HEK293 (cell line): ENCODE measurements around the gene EIF4H.

Experiments
- CTCF ChIA-PET: fragments of 350-600 bp; formaldehyde crosslinking; extraction: SDS; loops from one replicate; lab custom pipeline; 2021; ENCODE audit warnings: antibody characterized with exemption; lab: Yijun Ruan, JAX
- POLR2A ChIA-PET: fragments of 300-600 bp; formaldehyde crosslinking; extraction: SDS; loops from one replicate; lab custom pipeline; 2020; ENCODE audit warnings: antibody characterized with exemption, inconsistent platforms; lab: Yijun Ruan, JAX
- H3K27ac ChIP-seq: fragments of 200-500 bp; sonication (Bioruptor generic); 2 replicates; pipeline ENCODE4 v1.5.1; 2014; ENCODE audit warnings: low read depth, low read length, control low read depth, inconsistent platforms; ENCODE audit errors: extremely low read depth
- H3K36me3 ChIP-seq, 2 experiments: fragments of 200-500 bp in 1 of 2; sonication (Bioruptor generic) in 1 of 2; 1 replicate in 1 of 2; 2 replicates in 1 of 2; pipeline ENCODE4 v1.5.1; 2014 to 2017; ENCODE audit warnings: inconsistent platforms in 2 of 2, low read length in 2 of 2; ENCODE audit not compliant: control insufficient read depth in 2 of 2, insufficient read depth in 1 of 2
- H3K4me1 ChIP-seq: fragments of 200-500 bp; sonication (Bioruptor generic); 2 replicates; pipeline ENCODE4 v1.5.1; 2014; ENCODE audit warnings: mild to moderate bottlenecking, low read length, inconsistent platforms; ENCODE audit not compliant: control insufficient read depth, insufficient read depth
- H3K4me3 ChIP-seq: 2 replicates; pipeline ENCODE4 v1.5.1; 2011; ENCODE audit warnings: low read depth, mild to moderate bottlenecking, control low read depth, low read length, moderate library complexity
- H3K9me3 ChIP-seq: fragments of 200-500 bp; sonication (Bioruptor generic); 2 replicates; pipeline ENCODE4 v1.5.1; 2014; ENCODE audit warnings: low read depth, low read length, inconsistent platforms; ENCODE audit not compliant: control insufficient read depth, insufficient read depth
- PRDM4 ChIP-seq: fragments of 450-650 bp; formaldehyde crosslinking; IDR thresholded peaks from 2 replicates; pipeline ENCODE4 v1.5.1; 2017; ENCODE audit warnings: missing biosample characterization, missing genetic modification characterization
- SP3 ChIP-seq: fragments of 450-650 bp; formaldehyde crosslinking; IDR thresholded peaks from 2 replicates; pipeline ENCODE4 v1.5.1; 2016; ENCODE audit warnings: missing biosample characterization, missing genetic modification characterization
- ZBTB10 ChIP-seq: fragments of 450-650 bp; formaldehyde crosslinking; IDR thresholded peaks from 2 replicates; pipeline ENCODE4 v1.5.1; 2016; ENCODE audit warnings: missing biosample characterization, missing genetic modification characterization
- ZIC2 ChIP-seq: fragments of 450-650 bp; formaldehyde crosslinking; IDR thresholded peaks from 2 replicates; pipeline ENCODE4 v1.5.1; 2016; ENCODE audit warnings: missing biosample characterization, missing genetic modification characterization
- ZNF121 ChIP-seq: fragments of 450-650 bp; formaldehyde crosslinking; IDR thresholded peaks from 2 replicates; pipeline ENCODE4 v1.5.1; 2016; ENCODE audit warnings: missing biosample characterization, missing genetic modification characterization
- ZNF202 ChIP-seq: fragments of 450-650 bp; formaldehyde crosslinking; IDR thresholded peaks from 2 replicates; pipeline ENCODE4 v1.5.1; 2016; ENCODE audit warnings: missing biosample characterization, missing genetic modification characterization, borderline replicate concordance
- ZNF350 ChIP-seq: fragments of 450-650 bp; formaldehyde crosslinking; IDR thresholded peaks from 2 replicates; pipeline ENCODE4 v1.5.0; 2017; ENCODE audit warnings: missing biosample characterization, mild to moderate bottlenecking, missing genetic modification characterization
- ZNF426 ChIP-seq: fragments of 450-650 bp; formaldehyde crosslinking; IDR thresholded peaks from 2 replicates; pipeline ENCODE4 v1.5.1; 2017; ENCODE audit warnings: missing biosample characterization, missing genetic modification characterization, mild to moderate bottlenecking, inconsistent platforms, moderate library complexity
- ZNF555 ChIP-seq: fragments of 450-650 bp; formaldehyde crosslinking; conservative IDR thresholded peaks from 2 replicates; pipeline ENCODE4 v1.5.1; 2017; ENCODE audit warnings: missing biosample characterization, mild to moderate bottlenecking, missing genetic modification characterization, inconsistent platforms
- ZNF571 ChIP-seq: fragments of 450-650 bp; formaldehyde crosslinking; IDR thresholded peaks from 2 replicates; pipeline ENCODE4 v1.5.0; 2017; ENCODE audit warnings: missing biosample characterization, missing genetic modification characterization
- ZNF621 ChIP-seq: fragments of 450-650 bp; formaldehyde crosslinking; IDR thresholded peaks from 2 replicates; pipeline ENCODE4 v1.5.1; 2017; ENCODE audit warnings: missing biosample characterization, missing genetic modification characterization
- ZSCAN23 ChIP-seq: fragments of 450-650 bp; formaldehyde crosslinking; IDR thresholded peaks from 2 replicates; pipeline ENCODE4 v1.5.1; 2016; ENCODE audit warnings: missing biosample characterization, missing genetic modification characterization
- TF ChIP-seq, protein P1 (sequence below): fragments of 450-650 bp; formaldehyde crosslinking; IDR thresholded peaks from 2 replicates; pipeline ENCODE4 v1.5.1; 2016; ENCODE audit warnings: missing biosample characterization, missing genetic modification characterization
- TF ChIP-seq, protein P2 (sequence below): fragments of 450-650 bp; formaldehyde crosslinking; IDR thresholded peaks from 2 replicates; pipeline ENCODE4 v1.5.1; 2016; ENCODE audit warnings: missing biosample characterization, missing genetic modification characterization
- TF ChIP-seq, protein P3 (sequence below): fragments of 450-650 bp; formaldehyde crosslinking; IDR thresholded peaks from 2 replicates; pipeline ENCODE4 v1.5.1; 2017; ENCODE audit warnings: missing biosample characterization, missing genetic modification characterization

Gene EIF4H

DNA sequence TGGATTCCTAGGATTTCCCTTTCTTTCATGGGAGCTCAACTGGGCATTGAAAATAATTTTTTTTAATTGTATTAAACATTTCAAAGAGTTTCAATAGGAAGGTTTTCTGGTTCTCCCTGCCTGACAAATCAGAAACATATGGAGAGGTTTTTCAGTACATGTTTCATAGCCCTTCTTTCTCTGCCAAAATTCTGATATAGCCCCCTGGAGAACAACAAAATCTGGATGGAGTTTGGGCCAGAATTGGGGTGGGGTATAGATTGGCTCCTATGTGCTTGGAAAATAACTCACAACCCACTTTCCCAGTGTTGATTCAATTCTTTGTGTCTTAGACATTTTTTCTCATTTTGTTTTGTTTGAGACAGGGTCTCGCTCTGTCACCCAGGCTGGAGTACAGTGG lies 24.6 kb upstream of the EIF4H start:
- H3K4me1 ChIP-seq, result no peaks in the 10 kb centered on the region
- ChIA-PET POLR2A (no interaction called here), CTCF (no interaction called here)
- TF ChIP-seq, protein P1, sequence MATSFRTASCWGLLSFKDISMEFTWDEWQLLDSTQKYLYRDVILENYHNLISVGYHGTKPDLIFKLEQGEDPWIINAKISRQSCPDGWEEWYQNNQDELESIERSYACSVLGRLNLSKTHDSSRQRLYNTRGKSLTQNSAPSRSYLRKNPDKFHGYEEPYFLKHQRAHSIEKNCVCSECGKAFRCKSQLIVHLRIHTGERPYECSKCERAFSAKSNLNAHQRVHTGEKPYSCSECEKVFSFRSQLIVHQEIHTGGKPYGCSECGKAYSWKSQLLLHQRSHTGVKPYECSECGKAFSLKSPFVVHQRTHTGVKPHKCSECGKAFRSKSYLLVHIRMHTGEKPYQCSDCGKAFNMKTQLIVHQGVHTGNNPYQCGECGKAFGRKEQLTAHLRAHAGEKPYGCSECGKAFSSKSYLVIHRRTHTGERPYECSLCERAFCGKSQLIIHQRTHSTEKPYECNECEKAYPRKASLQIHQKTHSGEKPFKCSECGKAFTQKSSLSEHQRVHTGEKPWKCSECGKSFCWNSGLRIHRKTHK, result no peak
- TF ChIP-seq PRDM4 (tag by site-specific recombination) (no peak), ZNF350 (tag by site-specific recombination) (no peak), ZNF555 (tag by site-specific recombination) (no peak), ZNF571 (tag by site-specific recombination) (no peak), ZNF202 (tag by site-specific recombination) (no peak)
- H3K4me3 ChIP-seq, result no peak overlapping the region
- no peak overlapping the region for H3K27ac ChIP-seq
- no peaks in the 10 kb centered on the region for H3K9me3 ChIP-seq
- H3K36me3 ChIP-seq, result no peaks in the 10 kb centered on the region

- Histone ChIP-seq H3K36me3 (no peaks in the 10 kb centered on the region), H3K4me1 (no peaks in the 10 kb centered on the region), H3K27ac (no peak overlapping the region), H3K9me3 (no peaks in the 10 kb centered on the region), H3K4me3 (no peak overlapping the region)
- TF ChIP-seq ZIC2 (tag by site-specific recombination) (no peak), ZSCAN23 (tag by site-specific recombination) (no peak), ZNF121 (tag by site-specific recombination) (no peak), ZNF426 (tag by site-specific recombination) (no peak), ZBTB10 (tag by site-specific recombination) (no peak), ZNF621 (tag by site-specific recombination) (no peak), SP3 (tag by site-specific recombination) (no peak)
- TF ChIP-seq, protein P2, sequence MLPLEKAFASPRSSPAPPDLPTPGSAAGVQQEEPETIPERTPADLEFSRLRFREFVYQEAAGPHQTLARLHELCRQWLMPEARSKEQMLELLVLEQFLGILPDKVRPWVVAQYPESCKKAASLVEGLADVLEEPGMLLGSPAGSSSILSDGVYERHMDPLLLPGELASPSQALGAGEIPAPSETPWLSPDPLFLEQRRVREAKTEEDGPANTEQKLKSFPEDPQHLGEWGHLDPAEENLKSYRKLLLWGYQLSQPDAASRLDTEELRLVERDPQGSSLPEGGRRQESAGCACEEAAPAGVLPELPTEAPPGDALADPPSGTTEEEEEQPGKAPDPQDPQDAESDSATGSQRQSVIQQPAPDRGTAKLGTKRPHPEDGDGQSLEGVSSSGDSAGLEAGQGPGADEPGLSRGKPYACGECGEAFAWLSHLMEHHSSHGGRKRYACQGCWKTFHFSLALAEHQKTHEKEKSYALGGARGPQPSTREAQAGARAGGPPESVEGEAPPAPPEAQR (tag by site-specific recombination), result no peak
- TF ChIP-seq, protein P3, sequence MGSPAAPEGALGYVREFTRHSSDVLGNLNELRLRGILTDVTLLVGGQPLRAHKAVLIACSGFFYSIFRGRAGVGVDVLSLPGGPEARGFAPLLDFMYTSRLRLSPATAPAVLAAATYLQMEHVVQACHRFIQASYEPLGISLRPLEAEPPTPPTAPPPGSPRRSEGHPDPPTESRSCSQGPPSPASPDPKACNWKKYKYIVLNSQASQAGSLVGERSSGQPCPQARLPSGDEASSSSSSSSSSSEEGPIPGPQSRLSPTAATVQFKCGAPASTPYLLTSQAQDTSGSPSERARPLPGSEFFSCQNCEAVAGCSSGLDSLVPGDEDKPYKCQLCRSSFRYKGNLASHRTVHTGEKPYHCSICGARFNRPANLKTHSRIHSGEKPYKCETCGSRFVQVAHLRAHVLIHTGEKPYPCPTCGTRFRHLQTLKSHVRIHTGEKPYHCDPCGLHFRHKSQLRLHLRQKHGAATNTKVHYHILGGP (tag by site-specific recombination), result no peak
- TF ChIP-seq, protein P1, result no peak
- ChIA-PET POLR2A (no interaction called here), CTCF (no interaction called here)
Observed at GRCh38 chr7:74153736-74154135, 20.4 kb upstream of the EIF4H start.
